Measurements from ENCODE around the gene PTPRB.
"Not testable (repeated sequence)": the region's sequence is repeated elsewhere in the genome, so short reads cannot be mapped to it uniquely, and the experiment has no call there.

The PTPRB gene

GRCh38 chr12:70540996-70541395 lies 96.2 kb downstream of the PTPRB start:
- DNase-seq (ENCODE audit: low read depth): no peak

- no peak for DNase-seq (ENCODE audit: low read depth)
Observed at GRCh38 chr12:70536650-70537049, 100.6 kb downstream of the PTPRB start.

GRCh38 chr12:70535896-70536374 lies 101.3 kb downstream of the PTPRB start:
- no peak for DNase-seq (ENCODE audit: low read depth)

- DNase-seq (ENCODE audit: low read depth): no peak
Observed at GRCh38 chr12:70534466-70534865, 102.8 kb downstream of the PTPRB start.

- no peak for DNase-seq (ENCODE audit: low read depth)
Observed at GRCh38 chr12:70529647-70530046, 107.6 kb downstream of the PTPRB start.

- DNase-seq (ENCODE audit: low read depth): no peak
Observed at GRCh38 chr12:70520847-70521246, 116.4 kb downstream of the PTPRB start.

GRCh38 chr12:70513426-70513825 lies 123.8 kb downstream of the PTPRB start:
- DNase-seq (ENCODE audit: low read depth): no peak

GRCh38 chr12:70508178-70508577 lies 129.1 kb downstream of the PTPRB start:
- no peak for DNase-seq (ENCODE audit: low read depth)

- DNase-seq (ENCODE audit: low read depth): no peak
Observed at GRCh38 chr12:70507442-70507841, 129.8 kb downstream of the PTPRB start.

- no peak for DNase-seq (ENCODE audit: low read depth)
Observed at GRCh38 chr12:70497508-70497907, 139.7 kb downstream of the PTPRB start.

GRCh38 chr12:70492904-70493303 lies 144.3 kb downstream of the PTPRB start:
- DNase-seq (ENCODE audit: low read depth): not testable (repeated sequence)

GRCh38 chr12:70490928-70491327 lies 146.3 kb downstream of the PTPRB start:
- not testable (repeated sequence) for DNase-seq (ENCODE audit: low read depth)

GRCh38 chr12:70487440-70487839 lies 149.8 kb downstream of the PTPRB start:
- no peak for DNase-seq (ENCODE audit: low read depth)

- no peak for DNase-seq (ENCODE audit: low read depth)
Observed at GRCh38 chr12:70486588-70486987, 150.6 kb downstream of the PTPRB start.

- no peak for DNase-seq (ENCODE audit: low read depth)
Observed at GRCh38 chr12:70485704-70486103, 151.5 kb downstream of the PTPRB start.

- no peak for DNase-seq (ENCODE audit: low read depth)
Observed at GRCh38 chr12:70484464-70484863, 152.8 kb downstream of the PTPRB start.

GRCh38 chr12:70482764-70483163 lies 154.5 kb downstream of the PTPRB start:
- no peak for DNase-seq (ENCODE audit: low read depth)

GRCh38 chr12:70469221-70469820 lies 167.9 kb downstream of the PTPRB start:
- no peak for DNase-seq (ENCODE audit: low read depth)

- no peak for DNase-seq (ENCODE audit: low read depth)
Observed at GRCh38 chr12:70468741-70469140, 168.5 kb downstream of the PTPRB start.

GRCh38 chr12:70467918-70468733 lies 169.1 kb downstream of the PTPRB start:
- no peak for DNase-seq (ENCODE audit: low read depth)

GRCh38 chr12:70467476-70467875 lies 169.8 kb downstream of the PTPRB start:
- DNase-seq (ENCODE audit: low read depth): no peak

- no peak for DNase-seq (ENCODE audit: low read depth)
Observed at GRCh38 chr12:70466753-70467152, 170.5 kb downstream of the PTPRB start.

All from HS-5 (cell line).